DMS 273 treated with DMSO at 0.1 percent for 48 hours (cell line): ENCODE data around the gene GLT1D1.

Source experiments
- DNase-seq: peaks from one replicate; lab custom pipeline; 2025; lab: John Stamatoyannopoulos, UW

GLT1D1 gene

GRCh38 chr12:128914908-128915563 is 61.8 kb downstream of the GLT1D1 start:
- no peak for DNase-seq

- no peak for DNase-seq
Observed at GRCh38 chr12:128916425-128916824, 63.1 kb downstream of the GLT1D1 start.

- DNase-seq: no peak
Observed at GRCh38 chr12:128918481-128919260, 65.4 kb downstream of the GLT1D1 start.

- DNase-seq: no peak
Observed at GRCh38 chr12:128920468-128920867, 67.2 kb downstream of the GLT1D1 start.

GRCh38 chr12:128928361-128928760 is 75.1 kb downstream of the GLT1D1 start:
- DNase-seq: no peak

GRCh38 chr12:128929057-128929456 is 75.8 kb downstream of the GLT1D1 start:
- no peak for DNase-seq

GRCh38 chr12:128930606-128931005 is 77.3 kb downstream of the GLT1D1 start:
- DNase-seq: no peak

GRCh38 chr12:128932521-128932920 is 79.2 kb downstream of the GLT1D1 start:
- DNase-seq: no peak

- DNase-seq: no peak
Observed at GRCh38 chr12:128933039-128933438, 79.8 kb downstream of the GLT1D1 start.

- DNase-seq: no peak
Observed at GRCh38 chr12:128933926-128934325, 80.6 kb downstream of the GLT1D1 start.

GRCh38 chr12:128938886-128939285 is 85.6 kb downstream of the GLT1D1 start:
- DNase-seq: no peak

- DNase-seq: no peak
Observed at GRCh38 chr12:128940090-128940888, 87.0 kb downstream of the GLT1D1 start.

- DNase-seq: no peak
Observed at GRCh38 chr12:128940974-128941373, 87.7 kb downstream of the GLT1D1 start.

- no peak for DNase-seq
Observed at GRCh38 chr12:128942960-128943477, 89.7 kb downstream of the GLT1D1 start.

- no peak for DNase-seq
Observed at GRCh38 chr12:128944956-128945355, 91.7 kb downstream of the GLT1D1 start.

GRCh38 chr12:128947209-128947608 is 93.9 kb downstream of the GLT1D1 start:
- DNase-seq: no peak

GRCh38 chr12:128949086-128949485 is 95.8 kb downstream of the GLT1D1 start:
- DNase-seq: no peak

- DNase-seq: no peak
Observed at GRCh38 chr12:128951448-128951847, 98.2 kb downstream of the GLT1D1 start.

- no peak for DNase-seq
Observed at GRCh38 chr12:128956755-128957154, 103.5 kb downstream of the GLT1D1 start.

- DNase-seq: no peak
Observed at GRCh38 chr12:128959901-128960300, 106.6 kb downstream of the GLT1D1 start.

GRCh38 chr12:128961308-128961902 is 108.1 kb downstream of the GLT1D1 start:
- no peak for DNase-seq

- DNase-seq: no peak
Observed at GRCh38 chr12:128961957-128962356, 108.7 kb downstream of the GLT1D1 start.
